HepG2 (cell line): ENCODE results near the gene LMTK2. TPM values are rescaled to one million over a fixed set of nuclear protein-coding genes. Genes with fewer than 3 reads are reported as not detected.

Source experiments
- ATF5 ChIP-seq: sonication (generic); formaldehyde crosslinking; IDR thresholded peaks from 2 replicates; pipeline ENCODE4 v1.4.0; 2020; ENCODE audit warnings: mild to moderate bottlenecking, low read depth, missing genetic modification reagents
- CHD4 ChIP-seq: fragments of 200-600 bp; sonication (generic); IDR thresholded peaks from 2 replicates; pipeline ENCODE4 v1.7.0; 2017; ENCODE audit warnings: mild to moderate bottlenecking, low read length, borderline replicate concordance
- HDAC1 ChIP-seq: sonication (generic); formaldehyde crosslinking; IDR thresholded peaks from 2 replicates; pipeline ENCODE4 v1.5.1; 2020; ENCODE audit warnings: mild to moderate bottlenecking, missing genetic modification reagents
- HOMEZ ChIP-seq: IDR thresholded peaks from 2 replicates; pipeline ENCODE4 v1.6.1; 2016; ENCODE audit warnings: low read depth
- IRX3 ChIP-seq: sonication (generic); formaldehyde crosslinking; IDR thresholded peaks from 2 replicates; pipeline ENCODE4 v1.8.1; 2023; ENCODE audit warnings: mild to moderate bottlenecking, low read depth, missing genetic modification reagents, borderline replicate concordance
- JUN ChIP-seq: sonication (generic); formaldehyde crosslinking; IDR thresholded peaks from 2 replicates; pipeline ENCODE4 v1.4.0; 2020; ENCODE audit warnings: mild to moderate bottlenecking, missing genetic modification reagents
- MTA1 ChIP-seq: sonication (generic); formaldehyde crosslinking; IDR thresholded peaks from 2 replicates; pipeline ENCODE4 v1.4.0; 2020; ENCODE audit warnings: missing genetic modification reagents, mild to moderate bottlenecking, borderline replicate concordance
- NFKBIZ ChIP-seq: IDR thresholded peaks from 2 replicates; pipeline ENCODE4 v1.6.1; 2018; ENCODE audit warnings: missing genetic modification reagents, missing compliant biosample characterization
- NFYB ChIP-seq: sonication (generic); formaldehyde crosslinking; IDR thresholded peaks from 2 replicates; pipeline ENCODE4 v1.4.0; 2020; ENCODE audit warnings: missing genetic modification reagents
- PHF20 ChIP-seq: sonication (generic); formaldehyde crosslinking; IDR thresholded peaks from 2 replicates; pipeline ENCODE4 v1.5.0; 2020; ENCODE audit warnings: mild to moderate bottlenecking, missing genetic modification reagents
- PRDM10 ChIP-seq: sonication (generic); formaldehyde crosslinking; IDR thresholded peaks from 2 replicates; pipeline ENCODE4 v1.4.0; 2020; ENCODE audit warnings: low read depth, missing genetic modification reagents
- PREB ChIP-seq: sonication (generic); formaldehyde crosslinking; IDR thresholded peaks from 2 replicates; pipeline ENCODE4 v1.4.0; 2020; ENCODE audit warnings: missing genetic modification reagents
- RFX3 ChIP-seq: IDR thresholded peaks from 2 replicates; pipeline ENCODE4 v1.6.1; 2016; ENCODE audit warnings: missing biosample characterization, missing genetic modification reagents
- SRF ChIP-seq: IDR thresholded peaks from 2 replicates; pipeline ENCODE4 v1.6.1; 2011; ENCODE audit warnings: mild to moderate bottlenecking, low read depth, low read length, moderate library complexity
- SUZ12 ChIP-seq: fragments of 150-350 bp; IDR thresholded peaks from 2 replicates; pipeline ENCODE4 v1.6.1; 2014; ENCODE audit warnings: low read depth, low read length
- ZC3H4 ChIP-seq: sonication (generic); formaldehyde crosslinking; IDR thresholded peaks from 2 replicates; pipeline ENCODE4 v1.4.0; 2020; ENCODE audit warnings: missing genetic modification reagents, borderline replicate concordance
- ZKSCAN1 ChIP-seq: fragments of 150-350 bp; IDR thresholded peaks from 2 replicates; pipeline ENCODE4 v1.6.1; 2014; ENCODE audit warnings: low read length
- ZNF263 ChIP-seq: sonication (generic); formaldehyde crosslinking; IDR thresholded peaks from 2 replicates; pipeline ENCODE4 v1.4.0; 2020; ENCODE audit warnings: missing genetic modification reagents
- ZNF296 ChIP-seq: sonication (generic); formaldehyde crosslinking; conservative IDR thresholded peaks from 2 replicates; pipeline ENCODE4 v1.5.0; 2020; ENCODE audit warnings: mild to moderate bottlenecking, missing genetic modification reagents
- ZNF3 ChIP-seq: IDR thresholded peaks from 2 replicates; pipeline ENCODE4 v1.7.0; 2017; ENCODE audit warnings: inconsistent platforms
- ZNF550 ChIP-seq: sonication (generic); formaldehyde crosslinking; IDR thresholded peaks from 2 replicates; pipeline ENCODE4 v1.4.0; 2020; ENCODE audit warnings: mild to moderate bottlenecking, missing genetic modification reagents, borderline replicate concordance
- ZNF563 ChIP-seq: sonication (generic); formaldehyde crosslinking; IDR thresholded peaks from 2 replicates; pipeline ENCODE4 v1.8.0; 2022; ENCODE audit warnings: mild to moderate bottlenecking, moderate library complexity, missing genetic modification reagents
- ZNF564 ChIP-seq: sonication (generic); formaldehyde crosslinking; IDR thresholded peaks from 2 replicates; pipeline ENCODE4 v1.8.1; 2023; ENCODE audit warnings: mild to moderate bottlenecking, missing genetic modification reagents
- ZNF652 ChIP-seq: IDR thresholded peaks from 2 replicates; pipeline ENCODE4 v1.6.1; 2016; ENCODE audit warnings: low read depth, borderline replicate concordance
- ZNF720 ChIP-seq: sonication (generic); formaldehyde crosslinking; IDR thresholded peaks from 2 replicates; pipeline ENCODE4 v1.4.0; 2020; ENCODE audit warnings: missing genetic modification reagents
- ZNF737 ChIP-seq: sonication (generic); formaldehyde crosslinking; IDR thresholded peaks from 2 replicates; pipeline ENCODE4 v1.5.0; 2020; ENCODE audit warnings: missing genetic modification reagents, mild to moderate bottlenecking, borderline replicate concordance
- polyA plus RNA-seq, 8 experiments: library from polyadenylated mRNA; depleted of rRNA in 3 of 8; stranded (reverse) in 7 of 8; unstranded in 1 of 8; fragments of >200 nt; fragmentation: Illumina TruSeq in 4 of 8; extraction: Trizol in 4 of 8; gene quantifications; 2 replicates each; pipeline versions ENCODE4 v1.2.1 to v1.2.3, GENCODE V29; 2011 to 2016; ENCODE audit warnings: low read depth in 4 of 8, missing spikeins in 1 of 8, mixed read lengths in 1 of 8; ENCODE audit not compliant: insufficient read depth in 1 of 8
- total RNA-seq, 5 experiments: library from RNA; depleted of rRNA; stranded (reverse); fragments of >200 nt; fragmentation: Illumina TruSeq; extraction: Trizol; gene quantifications; 2 replicates each; pipeline ENCODE4 v1.2.3, GENCODE V29; 2016; ENCODE audit warnings: low read depth in 1 of 5

The LMTK2 gene
- total and polyA plus RNA-seq, 2 of the 13 experiments (the other 11 are each of a cell fraction or from before 2014, with no cell fraction given), result 9.5 to 11.7 TPM

GRCh38 chr7:98106647-98107312 lies at the start of gene LMTK2 (continued):
- TF ChIP-seq CHD4 (no peak), RFX3 (CRISPR knock-in tag) (no peak), PHF20 (peak; percentile 90), SUZ12 (no peak), NFYB (CRISPR knock-in tag) (peak; percentile 96), IRX3 (no peak), ZNF563 (peak; percentile 78), ZNF737 (CRISPR knock-in tag) (0 out of 2 replicates have a peak, but pooled peaks have one; percentile 26), PREB (CRISPR knock-in tag) (no peak), PRDM10 (no peak), ZNF564 (CRISPR knock-in tag) (no peak), ZNF720 (CRISPR knock-in tag) (no peak), ZNF3 (CRISPR knock-in tag) (no peak), ZNF296 (no peak), JUN (0 out of 2 replicates have a peak, but pooled peaks have one; percentile 51), ZNF263 (peak; percentile 38; the same call in 1 of the 2 replicates), NFKBIZ (CRISPR knock-in tag) (no peak), SRF (no peak), ZC3H4 (CRISPR knock-in tag) (no peak), ZNF550 (no peak), HOMEZ (CRISPR knock-in tag) (0 out of 2 replicates have a peak, but pooled peaks have one; percentile 41), MTA1 (CRISPR knock-in tag) (no peak), ZKSCAN1 (no peak), ZNF652 (CRISPR knock-in tag) (no peak), ATF5 (no peak), HDAC1 (CRISPR knock-in tag) (peak; percentile 97)
